Activated effector memory CD4-positive, alpha-beta T cell treated with Interleukin-2 at 50 U/mL for 16 hours (primary cell): ENCODE results near the gene SPINK13.
"Not testable (repeated sequence)": the region's sequence is repeated elsewhere in the genome, so short reads cannot be mapped to it uniquely, and the experiment has no call there.

ENCODE experiments used
- DNase-seq: peaks from one replicate; pipeline ENCODE4 v3.0.0-alpha.2; 2020

Gene SPINK13, protein sequence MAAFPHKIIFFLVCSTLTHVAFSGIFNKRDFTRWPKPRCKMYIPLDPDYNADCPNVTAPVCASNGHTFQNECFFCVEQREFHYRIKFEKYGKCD

DNA sequence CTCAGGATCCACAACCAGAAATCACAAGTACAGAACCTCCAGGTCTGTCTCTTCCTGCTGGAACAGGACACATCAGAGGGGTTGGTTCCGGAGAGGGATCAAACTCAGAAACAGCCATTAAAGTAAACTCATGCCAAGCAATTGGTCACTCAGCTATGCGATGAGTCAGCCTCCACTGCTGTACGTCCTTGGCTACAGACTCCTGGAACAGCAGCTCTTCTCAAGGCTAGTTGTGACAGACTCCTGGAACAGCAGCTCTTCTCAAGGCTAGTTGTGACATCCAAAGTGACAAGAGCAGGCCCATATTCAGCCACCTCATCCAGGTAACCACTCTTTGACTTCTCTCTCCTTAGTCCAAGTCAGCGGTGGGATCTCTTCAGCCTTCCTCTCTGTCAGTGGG, at the start of gene SPINK13:
Gene SPINK13, plus strand, starts transcription at position 229 of the 400 bp plus-strand sequence. CDS start 1,279 bp downstream, outside the sequence.
- no peak for DNase-seq

DNA sequence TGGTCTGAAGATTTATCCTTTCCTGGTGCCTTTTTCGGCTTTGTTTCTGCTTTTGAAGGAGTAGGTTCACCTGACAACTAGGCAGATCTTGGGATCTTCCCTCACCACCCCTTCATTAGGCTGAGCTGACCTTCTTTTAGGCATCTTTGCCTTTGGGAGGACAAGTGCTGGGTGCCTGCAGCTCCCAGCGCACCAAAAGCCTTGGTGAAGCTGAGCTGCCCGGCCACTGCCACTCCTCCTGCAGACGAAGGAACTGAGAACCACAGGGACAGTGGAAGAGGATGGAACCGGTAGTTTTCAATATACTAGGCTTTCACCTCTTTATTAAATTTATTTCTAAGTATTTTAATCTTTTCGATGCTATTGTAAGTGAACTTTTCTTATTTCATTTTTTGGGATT, 47.1 kb upstream of the SPINK13 start:
- no peak for DNase-seq

DNA sequence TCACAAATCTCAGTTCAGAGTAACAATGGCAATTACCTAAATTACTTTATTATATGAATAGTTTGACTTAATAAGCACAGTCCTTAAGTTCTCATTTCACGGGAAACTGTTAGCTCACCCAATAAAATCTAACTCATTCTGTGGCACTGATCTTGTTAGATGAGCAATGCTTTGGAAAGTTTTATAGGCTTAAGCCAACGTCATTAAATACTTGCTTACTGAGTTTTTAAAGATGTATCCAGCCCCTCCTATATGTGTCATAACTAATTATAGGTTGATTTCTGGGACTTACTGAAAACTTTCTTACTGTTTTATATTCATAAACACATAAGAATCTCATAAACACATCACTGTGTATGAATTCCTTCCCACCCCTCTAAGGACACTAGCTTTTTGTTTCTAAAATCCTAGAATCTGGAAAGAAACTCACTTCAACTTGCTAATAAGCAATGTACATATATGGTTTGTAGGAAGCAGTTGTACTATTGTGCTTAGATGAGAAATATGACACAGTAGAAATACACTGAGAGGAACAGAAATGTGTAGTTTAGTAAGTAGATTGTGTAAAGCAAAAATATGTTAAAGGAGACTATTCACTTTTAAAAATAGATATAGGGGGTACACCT, 44.4 kb upstream of the SPINK13 start:
- no peak for DNase-seq

DNA sequence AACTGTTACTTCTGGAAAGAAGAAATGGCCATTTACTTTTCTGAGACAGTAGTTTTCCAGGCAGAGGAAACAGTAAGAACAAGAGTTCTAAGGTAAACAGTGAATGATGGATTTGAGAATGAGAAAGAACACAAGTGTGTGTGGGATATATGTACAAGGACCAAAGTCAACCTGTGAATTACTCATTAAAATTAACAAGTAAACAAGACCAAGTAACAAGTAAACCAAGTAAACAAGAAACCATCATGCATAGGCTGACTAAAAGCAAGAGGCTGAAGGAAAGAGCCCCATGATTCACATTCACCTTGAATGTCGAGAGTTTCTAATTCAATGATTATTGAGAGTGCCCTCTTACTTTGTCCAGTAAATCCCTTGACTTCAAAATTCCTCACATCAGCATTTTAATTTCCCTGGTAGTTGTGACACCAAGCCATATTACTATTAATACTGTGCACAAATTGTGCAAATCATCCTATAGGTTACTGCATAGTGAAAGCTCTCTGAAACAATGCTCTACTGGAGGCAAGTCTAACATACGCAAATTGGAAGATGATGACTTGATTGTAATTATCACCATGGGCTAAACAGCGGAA, 40.1 kb upstream of the SPINK13 start:
- DNase-seq = no peak

DNA sequence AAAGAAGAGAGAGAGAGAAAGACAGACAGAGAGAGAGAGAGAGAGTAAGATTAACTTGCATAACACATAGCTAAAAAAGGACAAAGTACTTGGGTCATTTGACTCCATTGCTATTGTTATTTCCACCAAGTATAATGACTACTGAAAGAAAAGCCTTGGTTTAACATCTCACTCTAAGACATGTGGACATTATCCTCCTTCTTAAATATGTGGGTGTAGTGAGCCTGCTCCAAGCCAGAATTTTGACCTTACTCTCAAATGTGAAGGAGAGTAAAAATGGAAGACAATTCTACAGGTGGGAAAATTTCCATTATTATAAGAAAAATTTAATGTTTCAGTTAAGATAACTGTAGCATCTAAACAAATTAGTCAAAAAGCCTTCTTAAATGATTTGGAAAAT, 38.8 kb upstream of the SPINK13 start:
- no peak for DNase-seq

DNA sequence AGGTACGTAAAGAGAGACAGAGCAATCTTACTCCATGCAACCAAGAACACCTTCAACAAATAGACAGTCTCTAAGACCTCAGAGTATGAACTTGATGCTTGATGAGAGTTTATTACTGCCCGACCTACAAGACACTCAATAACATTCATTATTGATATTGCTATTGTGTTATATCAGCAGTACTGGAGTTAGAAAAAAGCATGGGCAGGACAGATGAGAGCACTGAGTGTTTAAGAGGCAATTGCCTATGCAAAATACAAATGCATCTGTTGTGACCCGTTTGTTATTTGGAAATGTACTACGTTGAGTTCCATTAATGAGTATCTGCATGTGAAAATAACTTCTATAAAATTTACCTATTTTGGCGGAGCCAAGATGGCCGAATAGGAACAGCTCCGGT, 38.4 kb upstream of the SPINK13 start:
- no peak for DNase-seq

DNA sequence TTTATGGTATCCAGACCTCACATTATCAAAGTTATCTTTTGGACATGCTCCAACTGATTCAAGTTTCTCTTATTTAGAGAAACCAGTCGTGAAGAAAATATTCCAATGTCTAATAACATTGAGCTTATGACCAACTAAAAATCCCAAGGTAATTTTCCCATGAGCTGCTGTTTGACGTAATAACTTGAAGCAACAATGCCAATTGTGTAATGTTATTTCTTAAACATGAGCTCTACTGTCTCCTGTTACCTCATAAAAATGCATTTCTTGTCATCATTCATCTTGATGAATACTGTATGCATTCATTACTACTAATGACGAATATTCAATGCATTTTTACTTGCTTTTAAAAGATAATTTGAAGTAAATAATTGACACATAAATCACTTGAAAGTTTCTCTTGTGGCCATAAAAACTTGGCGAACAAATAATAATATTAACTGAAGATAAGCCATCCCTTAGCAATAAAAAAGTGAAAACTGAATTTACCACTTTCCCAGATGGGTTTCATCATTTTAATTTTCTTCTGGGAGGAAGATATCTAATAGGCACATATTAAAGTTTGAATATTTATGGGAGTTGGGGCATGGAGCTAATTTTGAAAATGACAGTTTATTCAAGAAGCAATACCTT, 30.7 kb upstream of the SPINK13 start:
- DNase-seq = no peak

DNA sequence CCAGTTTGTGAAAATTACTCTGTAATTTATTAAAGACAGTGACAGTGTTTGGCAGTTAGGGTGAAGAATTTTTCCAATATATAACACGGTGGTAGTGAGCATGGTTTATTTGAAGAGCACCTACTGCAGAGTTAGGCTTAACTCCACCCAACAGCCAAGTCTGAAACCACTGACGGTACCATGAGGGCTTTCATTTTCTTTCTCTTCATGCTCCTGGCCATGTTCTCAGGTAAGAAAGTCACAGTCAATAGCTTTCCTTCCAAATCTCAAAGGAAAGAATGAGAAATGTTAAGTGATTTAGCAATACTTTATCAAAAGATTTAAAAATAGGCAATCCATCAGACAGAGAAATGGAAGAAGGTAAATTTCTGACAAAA, 30.2 kb upstream of the SPINK13 start, which contains the start of gene MARCOL:
Gene MARCOL, plus strand, starts transcription at position 108 of the 377 bp plus-strand sequence. Its CDS starts 73 bp downstream, at position 181.
- no peak for DNase-seq

DNA sequence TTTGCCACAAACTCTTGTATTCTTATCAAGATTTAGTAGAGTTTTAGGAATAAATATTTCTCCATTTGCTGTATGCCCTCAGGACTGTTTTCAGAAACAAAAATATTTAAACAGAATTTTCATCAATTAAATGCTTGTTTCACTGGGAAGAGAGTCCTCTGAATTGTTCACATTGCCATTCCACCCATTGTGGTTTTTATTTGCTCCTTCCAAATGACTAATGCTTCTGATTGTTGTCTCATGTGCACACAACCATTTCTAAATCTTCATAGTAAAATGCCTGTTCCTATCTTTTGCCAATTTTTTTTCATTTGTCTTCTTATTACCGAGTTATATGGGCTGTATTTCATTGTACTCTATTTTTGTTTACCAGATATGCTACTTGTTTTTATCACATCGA, 19.7 kb upstream of the SPINK13 start:
- no peak for DNase-seq

DNA sequence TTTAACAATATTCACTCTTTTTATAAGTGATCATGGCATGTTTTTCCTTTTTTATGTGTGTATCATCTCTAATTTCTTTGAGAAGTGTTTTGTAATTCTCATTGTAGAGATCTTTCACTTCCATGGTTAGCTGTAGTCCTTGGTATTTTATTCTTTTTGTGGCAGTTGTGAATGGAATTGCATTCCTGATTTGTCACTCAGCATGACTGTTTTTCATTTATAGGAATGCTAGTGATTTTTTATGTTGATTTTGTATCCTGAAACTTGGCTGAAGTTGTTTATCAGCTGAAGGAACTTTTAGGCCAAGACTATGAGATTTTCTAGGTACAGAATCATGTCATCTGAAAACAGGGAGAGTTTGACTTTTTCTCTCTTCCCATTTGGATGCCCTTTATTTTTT, 13.1 kb upstream of the SPINK13 start:
- DNase-seq = no peak

DNA sequence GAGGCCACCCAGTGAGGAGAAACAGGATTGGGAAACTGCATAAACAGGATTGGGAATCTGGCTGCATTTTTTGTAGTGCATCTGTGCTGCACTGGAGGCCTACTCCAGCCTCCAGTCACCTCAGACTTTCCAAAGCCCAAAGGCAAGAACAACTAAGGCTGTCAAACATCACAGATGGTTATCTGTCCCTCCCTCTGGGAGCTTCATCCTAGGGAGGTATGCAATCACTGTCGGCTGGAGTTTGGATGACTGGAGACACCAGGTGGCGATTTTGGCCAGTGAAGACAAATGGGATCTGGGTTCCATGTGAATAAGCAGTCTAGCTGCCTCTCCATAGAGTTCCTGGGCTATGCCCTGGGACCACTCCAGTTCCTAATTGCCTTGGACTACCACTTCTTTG, 9.3 kb upstream of the SPINK13 start:
- no peak for DNase-seq

DNA sequence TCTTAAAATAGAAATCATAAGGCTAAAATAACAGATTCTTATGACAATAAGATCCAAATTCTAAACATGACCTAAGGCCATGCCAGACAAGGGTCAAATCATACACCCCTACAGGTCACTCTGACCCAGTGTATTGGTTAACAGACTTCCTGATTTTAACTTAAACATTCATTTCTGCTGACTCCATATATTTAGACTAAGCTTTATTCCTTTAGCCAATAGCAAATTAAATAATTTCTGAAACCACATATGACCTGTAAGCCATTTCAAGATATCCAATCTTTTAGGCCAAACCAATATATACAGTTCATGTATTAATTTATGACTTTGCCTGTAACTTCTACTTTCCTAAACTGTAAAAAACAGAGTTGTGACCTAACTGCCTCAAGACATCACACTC, 7.4 kb upstream of the SPINK13 start:
- DNase-seq = no peak

DNA sequence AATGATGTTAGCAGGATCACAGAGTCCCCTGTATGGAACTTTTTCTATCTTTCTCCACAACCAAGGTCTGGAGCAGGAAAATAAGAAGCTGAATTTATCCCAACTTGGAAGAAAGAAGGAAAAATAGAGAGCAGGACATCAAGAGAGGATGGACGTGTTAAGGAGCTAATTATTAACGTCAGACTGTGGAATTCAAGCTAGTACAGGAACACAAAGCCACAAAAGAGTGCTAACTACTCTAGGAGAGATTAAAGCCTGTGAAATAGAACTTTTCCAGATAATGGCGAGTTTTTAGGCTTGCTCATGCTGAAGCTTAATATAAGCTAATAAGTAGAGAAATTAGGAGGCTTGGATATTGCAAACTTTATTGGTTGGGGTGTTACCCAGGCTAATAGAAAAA, 632 bp upstream of the SPINK13 start:
- no peak for DNase-seq

DNA sequence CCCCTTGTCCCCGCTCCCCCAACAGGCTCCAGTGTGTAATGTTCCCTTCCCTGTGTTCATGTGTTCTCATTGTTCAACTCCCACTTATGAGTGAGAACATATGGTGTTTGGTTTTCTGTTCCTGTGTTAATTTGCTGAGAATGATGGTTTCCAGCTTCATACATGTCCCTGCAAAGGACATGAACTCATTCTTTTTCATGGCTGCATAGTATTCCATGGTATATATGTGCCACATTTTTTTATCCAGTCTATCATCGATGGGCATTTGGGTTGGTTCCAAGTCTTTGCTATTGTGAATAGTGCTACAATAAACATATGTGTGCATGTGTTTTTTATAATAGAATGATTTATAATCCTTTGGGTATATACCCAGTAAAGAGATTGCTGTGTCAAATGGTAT, 6.5 kb downstream of the SPINK13 start:
- DNase-seq = not testable (repeated sequence)

DNA sequence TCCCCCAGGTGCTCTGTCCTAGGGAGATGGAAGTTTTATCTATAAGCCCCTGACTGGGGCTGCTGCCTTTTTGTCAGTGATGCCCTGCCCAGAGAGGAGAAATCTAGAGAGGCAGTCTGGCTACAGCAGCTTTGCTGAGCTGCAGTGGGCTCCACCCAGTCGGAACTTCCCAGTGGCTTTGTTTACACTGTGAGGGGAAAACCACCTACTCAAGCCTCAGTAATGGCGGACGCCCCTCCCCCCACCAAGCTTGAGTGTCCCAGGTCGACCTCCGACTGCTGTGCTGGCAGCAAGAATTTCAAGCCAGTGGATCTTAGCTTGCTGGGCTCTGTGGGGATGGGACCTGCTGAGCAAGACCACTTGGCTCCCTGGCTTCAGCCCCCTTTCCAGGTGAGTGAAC, 12.3 kb downstream of the SPINK13 start:
- DNase-seq = not testable (repeated sequence)

DNA sequence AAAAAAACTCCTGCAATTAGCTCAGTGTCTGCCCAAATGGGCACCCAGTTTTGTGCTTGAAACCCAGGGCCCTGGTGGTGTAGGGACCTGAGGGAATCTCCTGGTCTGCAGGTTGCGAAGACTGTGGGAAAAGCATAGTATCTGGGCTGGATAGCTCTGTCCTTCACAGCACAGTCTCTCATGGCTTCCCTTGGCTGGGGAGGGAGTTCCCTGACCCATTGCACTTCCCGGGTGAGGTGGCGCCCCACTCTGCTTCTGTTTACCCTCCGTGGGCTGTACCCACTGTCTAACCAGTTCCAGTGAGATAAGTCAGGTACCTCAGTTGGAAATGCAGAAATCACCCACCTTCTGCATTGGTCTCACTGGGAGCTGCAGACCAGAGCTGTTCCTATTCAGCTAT, 12.7 kb downstream of the SPINK13 start:
- DNase-seq = not testable (repeated sequence)

DNA sequence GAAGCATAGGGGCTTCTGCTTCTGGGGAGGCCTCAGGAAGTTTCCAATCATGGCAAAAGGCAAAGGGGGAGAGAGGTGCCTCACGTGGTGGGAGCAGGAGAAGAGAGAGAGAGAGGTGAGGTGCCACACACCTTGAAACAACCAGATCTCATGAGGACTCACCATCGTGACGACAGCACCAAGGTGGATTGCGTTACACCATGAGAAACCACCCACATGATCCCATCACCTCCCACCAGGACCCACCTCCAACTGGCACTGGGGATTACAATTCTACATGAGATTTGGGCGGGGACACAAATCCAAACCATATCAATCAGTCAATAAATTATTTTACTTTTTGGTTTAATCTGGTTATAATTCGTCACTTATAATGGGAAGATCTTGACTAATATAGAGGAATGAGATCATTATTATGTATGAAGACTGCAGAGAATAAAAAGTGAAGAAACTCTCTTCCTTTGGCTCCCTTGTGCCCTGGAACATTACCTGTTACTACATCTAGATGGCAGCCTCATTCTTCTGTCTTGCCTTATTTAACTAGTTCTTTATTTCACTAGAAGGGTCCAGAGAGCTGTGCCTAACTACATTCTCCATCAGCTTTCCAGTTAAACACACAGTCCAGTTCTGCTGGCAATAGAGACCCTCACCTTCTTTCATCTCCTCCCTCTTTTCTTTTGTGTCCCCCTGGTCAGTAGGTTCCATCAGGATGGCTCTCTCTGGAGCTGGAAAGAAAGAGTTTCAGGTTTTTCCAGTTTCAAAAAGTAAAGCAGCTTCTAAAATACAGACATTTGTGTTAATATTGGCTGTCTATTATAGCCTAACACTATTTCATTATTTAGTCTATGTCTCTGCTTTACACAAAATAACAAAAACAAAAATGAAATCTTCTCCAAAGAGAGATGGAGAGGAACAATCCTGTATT, 21.9 kb downstream of the SPINK13 start:
- no peak for DNase-seq

DNA sequence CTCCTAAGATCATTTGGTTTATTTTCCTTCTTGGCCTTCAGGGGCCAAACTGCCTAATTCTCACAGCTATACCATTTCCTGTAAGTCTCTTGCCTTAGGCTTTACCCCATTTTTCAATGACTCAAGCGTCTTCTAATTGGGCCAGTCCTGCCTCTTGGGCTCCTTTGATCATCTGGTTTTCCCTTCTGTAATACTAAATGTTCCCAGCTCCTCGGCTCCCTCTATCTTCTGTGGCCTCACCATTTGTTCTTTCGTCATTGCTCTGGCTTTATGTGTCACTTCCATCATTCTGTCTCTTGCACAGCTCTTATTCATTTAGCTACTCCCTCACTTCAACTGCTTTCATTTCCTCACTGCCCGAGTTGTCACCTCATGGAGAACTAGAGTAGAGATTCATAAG, 29.1 kb downstream of the SPINK13 start:
- no peak for DNase-seq

DNA sequence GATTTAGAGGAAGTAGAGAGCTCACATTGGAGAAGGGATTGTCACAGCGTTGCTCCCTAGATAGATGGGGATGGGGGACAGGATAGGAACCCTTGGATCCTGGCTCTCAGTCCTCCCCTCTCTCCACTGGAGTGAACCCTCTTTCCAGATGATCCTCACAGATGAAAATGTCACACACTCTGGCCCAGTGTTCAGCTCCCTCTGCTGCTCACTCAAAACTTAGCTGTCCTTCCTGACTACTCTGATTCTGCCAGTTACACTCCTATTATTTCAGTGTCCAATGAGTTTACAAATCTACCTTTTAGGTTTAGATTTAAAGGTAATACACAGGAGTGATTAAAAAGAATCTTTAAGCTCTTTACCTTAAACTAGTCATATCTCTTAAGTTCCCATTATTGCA, 37.9 kb downstream of the SPINK13 start:
- DNase-seq = no peak

DNA sequence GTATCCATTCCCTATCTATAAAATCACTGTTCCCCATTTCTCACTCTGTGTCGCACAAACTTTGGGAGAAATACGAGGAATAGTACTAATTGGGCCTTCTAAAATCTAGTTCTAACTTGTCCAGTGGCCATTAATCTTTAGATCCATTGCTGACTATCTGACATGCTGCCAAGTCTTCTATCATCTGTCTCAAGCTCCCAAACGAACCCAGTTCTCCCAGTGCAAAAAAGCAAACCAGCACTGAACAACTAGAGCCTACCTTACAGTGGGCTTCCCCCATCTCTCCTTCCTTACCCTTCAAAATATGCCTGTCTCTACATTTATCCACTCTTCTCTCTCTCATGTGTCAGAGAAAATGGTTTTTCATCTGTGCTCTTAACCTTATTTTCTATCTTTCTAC, 40.4 kb downstream of the SPINK13 start:
- DNase-seq = no peak

DNA sequence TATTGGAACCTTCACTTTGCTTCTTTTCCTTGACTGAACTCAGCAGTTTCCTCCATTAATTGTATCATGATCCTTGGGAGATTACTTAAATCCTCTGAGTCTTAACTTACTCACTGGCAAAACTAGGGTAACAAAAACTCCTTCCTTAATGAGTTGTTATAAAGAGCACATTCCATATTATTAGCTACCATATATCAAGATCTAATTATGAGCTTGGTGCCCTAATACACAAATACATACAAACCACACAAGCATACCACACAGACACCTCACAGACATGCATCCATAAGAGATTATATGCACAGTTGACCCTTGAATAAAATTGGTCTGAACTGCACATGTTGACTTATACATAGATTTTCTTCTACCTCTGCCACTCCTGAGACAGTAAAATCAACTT, 41.2 kb downstream of the SPINK13 start:
- no peak for DNase-seq

DNA sequence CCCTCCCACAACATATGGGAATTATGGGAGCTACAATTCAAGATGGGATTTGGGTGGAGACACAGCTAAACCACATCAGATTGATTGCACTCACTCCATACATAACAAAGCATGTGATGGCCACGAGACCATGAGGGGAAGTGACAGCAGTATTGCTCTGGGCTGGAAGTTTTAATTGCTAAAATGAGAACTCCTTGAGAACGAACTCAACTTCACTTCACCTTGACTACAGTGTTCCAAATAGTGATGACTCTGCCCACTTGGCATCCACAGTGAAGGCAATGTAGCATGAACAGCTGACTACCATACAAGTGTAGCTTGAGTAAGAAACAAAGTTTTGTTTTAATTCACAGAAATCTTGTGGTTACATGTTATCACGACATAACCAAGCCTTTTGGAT, 42.9 kb downstream of the SPINK13 start:
- no peak for DNase-seq

DNA sequence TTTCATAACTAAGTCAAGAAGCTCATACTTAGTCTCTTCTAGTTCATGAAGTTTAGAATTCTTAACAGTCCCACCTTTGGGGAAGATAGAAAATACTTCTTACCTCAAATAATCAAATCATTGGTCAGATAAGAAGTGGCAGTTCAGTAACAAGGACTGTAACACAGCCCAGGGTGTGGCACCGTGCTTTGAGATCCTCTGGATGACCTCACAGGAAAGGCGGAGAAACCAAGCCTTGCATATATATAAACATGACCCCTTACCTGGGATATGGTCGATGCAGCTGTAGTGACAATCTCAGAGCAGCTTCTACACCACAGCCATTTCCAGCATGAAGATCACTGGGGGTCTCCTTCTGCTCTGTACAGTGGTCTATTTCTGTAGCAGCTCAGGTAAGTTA, 43.6 kb downstream of the SPINK13 start, which contains the start of gene SPINK7:
Gene SPINK7, plus strand, starts transcription at position 271 of the 400 bp plus-strand sequence. Its CDS starts 61 bp downstream, at position 332.
- DNase-seq = no peak
